Epithelial cell of esophagus (primary cell): Measurements from ENCODE around the gene FSCN2.

ENCODE experiments used
- DNase-seq: peaks from one replicate; pipeline ENCODE4 v3.0.0; 2010; ENCODE audit warnings: low read depth
- H3K4me3 ChIP-seq: 2 replicates; pipeline ENCODE4 v1.5.1; 2011; ENCODE audit warnings: mild to moderate bottlenecking, low read length, control low read depth
- TF ChIP-seq, protein P1 (sequence below): IDR thresholded peaks from 2 replicates; pipeline ENCODE4 v1.5.1; 2011; ENCODE audit warnings: low read depth, mild to moderate bottlenecking, low read length, control low read depth, inconsistent platforms; ENCODE audit not compliant: insufficient read depth; ENCODE audit errors: missing control alignments

The FSCN2 gene

DNA sequence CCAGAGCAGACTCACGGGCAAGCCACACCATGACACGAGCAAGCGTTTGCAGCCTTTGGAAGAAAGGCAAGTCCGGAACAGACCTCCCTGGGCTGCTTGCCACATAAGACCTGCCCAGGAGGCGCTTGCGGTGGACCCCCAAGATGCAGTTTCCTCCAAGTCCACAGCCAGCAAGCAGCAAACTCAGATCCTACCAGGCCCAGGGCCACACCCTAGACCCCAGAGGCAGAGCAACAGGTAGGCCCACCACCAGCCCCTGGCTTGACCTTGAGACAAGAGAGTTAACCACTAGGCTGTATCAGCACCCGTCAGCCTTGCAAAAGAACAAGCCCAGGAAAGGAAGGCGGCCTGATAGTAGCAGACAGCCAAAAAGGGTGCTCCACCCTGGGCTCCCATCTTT, 21.6 kb downstream of the FSCN2 start:
- no peak for DNase-seq
- TF ChIP-seq, protein P1, sequence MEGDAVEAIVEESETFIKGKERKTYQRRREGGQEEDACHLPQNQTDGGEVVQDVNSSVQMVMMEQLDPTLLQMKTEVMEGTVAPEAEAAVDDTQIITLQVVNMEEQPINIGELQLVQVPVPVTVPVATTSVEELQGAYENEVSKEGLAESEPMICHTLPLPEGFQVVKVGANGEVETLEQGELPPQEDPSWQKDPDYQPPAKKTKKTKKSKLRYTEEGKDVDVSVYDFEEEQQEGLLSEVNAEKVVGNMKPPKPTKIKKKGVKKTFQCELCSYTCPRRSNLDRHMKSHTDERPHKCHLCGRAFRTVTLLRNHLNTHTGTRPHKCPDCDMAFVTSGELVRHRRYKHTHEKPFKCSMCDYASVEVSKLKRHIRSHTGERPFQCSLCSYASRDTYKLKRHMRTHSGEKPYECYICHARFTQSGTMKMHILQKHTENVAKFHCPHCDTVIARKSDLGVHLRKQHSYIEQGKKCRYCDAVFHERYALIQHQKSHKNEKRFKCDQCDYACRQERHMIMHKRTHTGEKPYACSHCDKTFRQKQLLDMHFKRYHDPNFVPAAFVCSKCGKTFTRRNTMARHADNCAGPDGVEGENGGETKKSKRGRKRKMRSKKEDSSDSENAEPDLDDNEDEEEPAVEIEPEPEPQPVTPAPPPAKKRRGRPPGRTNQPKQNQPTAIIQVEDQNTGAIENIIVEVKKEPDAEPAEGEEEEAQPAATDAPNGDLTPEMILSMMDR: no peak
- no peak overlapping the region for H3K4me3 ChIP-seq

GRCh38 chr17:81550285-81550684, 22.1 kb downstream of the FSCN2 start:
- no peak overlapping the region for H3K4me3 ChIP-seq
- TF ChIP-seq, protein P1: no peak
- no peak for DNase-seq

GRCh38 chr17:81550830-81551457, 22.8 kb downstream of the FSCN2 start:
- no peak for DNase-seq
- TF ChIP-seq, protein P1: no peak
- peak overlapping the region; percentile 82 for H3K4me3 ChIP-seq

DNA sequence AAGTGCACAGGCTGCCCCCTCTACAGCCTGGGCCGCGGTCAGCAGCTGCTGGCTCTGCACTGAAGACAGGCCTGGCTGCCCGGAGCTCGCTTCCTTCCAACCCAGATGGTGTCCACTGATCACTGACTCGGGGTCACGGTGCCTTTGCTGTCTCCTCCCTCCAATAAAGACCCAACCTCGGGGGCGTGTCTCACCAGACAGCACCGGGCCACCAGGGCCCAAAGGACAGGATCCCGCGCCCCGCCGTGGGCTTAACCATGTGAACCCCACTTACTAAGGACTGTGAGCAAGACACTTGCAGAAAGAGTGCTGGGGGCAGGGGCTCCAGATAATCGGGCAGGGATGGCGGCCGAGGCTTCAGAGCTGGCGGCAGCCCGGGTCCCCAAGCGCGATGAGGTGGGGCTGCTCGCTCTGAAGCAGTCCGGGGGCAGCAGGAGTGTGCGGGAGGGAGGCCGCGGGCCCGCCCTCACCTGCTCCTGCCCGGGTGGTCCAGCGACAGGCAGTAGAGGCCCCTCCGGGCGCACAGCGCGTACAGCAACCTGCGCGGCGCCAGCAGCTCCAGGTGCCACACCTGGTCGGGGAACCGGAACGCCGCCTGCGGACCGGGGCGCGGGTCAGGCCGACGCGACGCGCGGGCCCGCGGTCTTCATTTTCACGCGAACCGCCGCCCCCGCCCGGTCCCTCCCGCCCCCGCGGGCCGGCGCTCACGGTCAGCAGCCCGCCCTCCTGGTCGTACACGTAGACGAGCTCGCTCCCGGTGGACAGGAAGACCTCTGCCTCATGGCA, 23.5 kb downstream of the FSCN2 start:
- TF ChIP-seq, protein P1: no peak
- DNase-seq: peak; percentile 24
- H3K4me3 ChIP-seq: peak overlapping the region; percentile 82

- TF ChIP-seq, protein P1: no peak
- peak within 1 kb of the TSS; percentile 82 for H3K4me3 ChIP-seq
Observed at GRCh38 chr17:81552244-81553017, 24.3 kb downstream of the FSCN2 start, which contains the start of gene FAAP100. Gene FAAP100, minus strand, starts transcription at chr17:81552353. Its CDS starts 23 bp downstream, at chr17:81552330.

GRCh38 chr17:81553018-81553615, 24.9 kb downstream of the FSCN2 start:
- peak; percentile 89 for DNase-seq
- peak overlapping the region; percentile 82 for H3K4me3 ChIP-seq
- TF ChIP-seq, protein P1: peak; percentile 31

More at GRCh38 chr17:81552244-81553017, 24.3 kb downstream of the FSCN2 start, which contains the start of gene FAAP100:
- peak; percentile 86 for DNase-seq
